ENCODE measurements around the gene ZBTB32. TPM values are rescaled to one million over a fixed set of nuclear protein-coding genes. Genes with fewer than 3 reads are reported as not detected.

ZBTB32 gene
- total RNA-seq, 3 donors from 2014 or later = 0.33 TPM; not detected in 2

GRCh38 chr19:35753634-35754369, 49.4 kb downstream of the ZBTB32 start:
- no peaks in the 10 kb centered on the region for H3K27me3 ChIP-seq
- peak overlapping the region; percentile 98 for H3K27ac ChIP-seq
- H3K4me3 ChIP-seq = no peak overlapping the region
- H3K9me3 ChIP-seq = no peaks in the 10 kb centered on the region
- no peak for DNase-seq (ENCODE audit: low spot score in 2 of 2)
- peaks cover 4% of the 10 kb centered on the region for H3K36me3 ChIP-seq
- intact Hi-C loops (cut with DNase I; ENCODE audit: low total_unique reads) = no loop called here
- H3K4me1 ChIP-seq = peaks cover 2 to 8% of the 10 kb centered on the region in 2 donors
- no peak for TF ChIP-seq CTCF (IDR thresholded peaks at IDR 0.05)

DNA sequence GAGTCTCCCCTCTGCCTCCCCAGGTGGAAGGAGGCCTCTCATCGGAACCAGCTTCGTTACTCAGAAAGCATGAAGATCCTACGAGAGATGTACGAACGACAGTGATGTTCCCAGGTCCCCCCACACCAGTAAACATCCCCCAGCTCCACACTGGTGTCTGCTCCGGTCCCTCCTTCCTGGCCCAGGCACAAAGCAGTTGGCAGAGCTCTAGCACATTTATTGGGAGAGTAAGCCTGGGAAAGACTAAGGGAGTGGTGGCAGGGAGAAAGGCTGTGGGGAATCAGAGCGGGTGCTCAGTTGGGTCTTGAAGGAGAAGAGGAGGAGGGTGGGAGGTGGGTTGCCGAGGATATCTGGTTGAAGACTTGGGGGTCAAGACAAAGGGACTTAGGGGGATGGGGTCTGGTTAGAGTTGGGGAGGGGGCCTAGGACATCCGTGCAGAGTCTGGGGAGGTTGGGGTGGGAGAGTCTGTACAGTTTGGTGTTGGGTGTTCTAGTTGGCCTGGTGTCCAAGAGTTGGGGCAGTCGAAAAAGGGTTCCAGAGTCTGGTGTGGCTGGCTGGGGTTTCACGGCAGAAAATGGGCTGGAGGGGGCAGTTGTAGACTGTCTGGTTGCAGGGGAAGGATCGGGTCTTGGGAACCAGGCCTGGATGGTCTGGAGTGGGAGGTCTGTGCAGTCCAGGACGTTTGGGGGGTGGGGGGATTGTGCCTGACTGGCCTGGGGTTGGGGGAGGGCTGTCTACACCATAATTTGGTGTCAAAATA, 50.2 kb downstream of the ZBTB32 start:
- Histone ChIP-seq H3K4me3 (peak overlapping the region in 2 of 3 donors; percentile 79 to 92), H3K27ac (peak overlapping the region; percentile 98), H3K9me3 (no peaks in the 10 kb centered on the region), H3K27me3 (no peaks in the 10 kb centered on the region), H3K4me1 (peaks cover 2 to 8% of the 10 kb centered on the region in 2 donors), H3K36me3 (peaks cover 4% of the 10 kb centered on the region)
- TF ChIP-seq POLR2AphosphoS5 (IDR thresholded peaks at IDR 0.05) (no peak), CTCF (IDR thresholded peaks at IDR 0.05) (no peak), POLR2A (IDR thresholded peaks at IDR 0.05) (no peak)
- DNase-seq (ENCODE audit: low spot score in 2 of 2) = no peak
- intact Hi-C loops (cut with DNase I; ENCODE audit: low total_unique reads) = no loop called here

DNA sequence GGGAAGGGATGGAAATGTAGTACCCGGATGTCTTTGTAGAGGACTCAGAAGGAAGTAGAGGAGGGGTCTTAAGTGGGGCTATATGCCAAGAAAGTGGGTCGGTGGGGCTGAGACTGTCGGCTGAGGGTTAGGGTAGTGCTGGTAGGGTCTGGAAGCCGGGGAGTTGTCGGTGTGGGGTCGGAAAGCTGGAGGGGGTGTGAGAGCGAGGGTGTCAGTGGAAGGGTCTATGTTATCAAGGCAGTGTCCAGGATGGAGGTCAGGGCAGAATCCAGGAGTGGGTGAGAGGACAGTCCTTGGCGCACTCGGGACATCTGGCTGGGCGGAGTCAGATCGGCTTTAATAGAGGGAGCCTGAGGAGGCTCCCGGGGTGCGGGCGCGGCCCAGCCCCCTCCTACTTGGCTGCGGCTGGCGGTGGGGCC, 50.8 kb downstream of the ZBTB32 start:
- TF ChIP-seq CTCF (IDR thresholded peaks at IDR 0.05) = no peak
- TF ChIP-seq POLR2A (IDR thresholded peaks at IDR 0.05) = no peak
- TF ChIP-seq POLR2AphosphoS5 (IDR thresholded peaks at IDR 0.05) = no peak
- H3K4me3 ChIP-seq = peak overlapping the region; percentile 76 to 92 (median 79)
- intact Hi-C loops (cut with DNase I; ENCODE audit: low total_unique reads) = no loop called here
- peak overlapping the region; percentile 98 for H3K27ac ChIP-seq
- H3K9me3 ChIP-seq = no peaks in the 10 kb centered on the region
- no peaks in the 10 kb centered on the region for H3K27me3 ChIP-seq
- DNase-seq (ENCODE audit: low spot score in 2 of 2) = no peak
- peaks cover 4% of the 10 kb centered on the region for H3K36me3 ChIP-seq
- H3K4me1 ChIP-seq = peaks cover 2 to 8% of the 10 kb centered on the region in 2 donors

GRCh38 chr19:35755550-35756376, 51.4 kb downstream of the ZBTB32 start:
- Histone ChIP-seq H3K4me1 (peaks cover 0 to 8% of the 10 kb centered on the region in 2 donors), H3K4me3 (peak overlapping the region; percentile 76 to 92 (median 79)), H3K36me3 (peaks cover 4% of the 10 kb centered on the region), H3K9me3 (no peaks in the 10 kb centered on the region), H3K27ac (peak overlapping the region; percentile 98), H3K27me3 (no peaks in the 10 kb centered on the region)
- intact Hi-C loops (cut with DNase I; ENCODE audit: low total_unique reads) = no loop called here
- TF ChIP-seq POLR2AphosphoS5 (IDR thresholded peaks at IDR 0.05) (peak; percentile 14 to 55 (median 44)), POLR2A (IDR thresholded peaks at IDR 0.05) (no peak)
- DNase-seq (ENCODE audit: low spot score in 2 of 2) = peak; percentile 60 to 80

DNA sequence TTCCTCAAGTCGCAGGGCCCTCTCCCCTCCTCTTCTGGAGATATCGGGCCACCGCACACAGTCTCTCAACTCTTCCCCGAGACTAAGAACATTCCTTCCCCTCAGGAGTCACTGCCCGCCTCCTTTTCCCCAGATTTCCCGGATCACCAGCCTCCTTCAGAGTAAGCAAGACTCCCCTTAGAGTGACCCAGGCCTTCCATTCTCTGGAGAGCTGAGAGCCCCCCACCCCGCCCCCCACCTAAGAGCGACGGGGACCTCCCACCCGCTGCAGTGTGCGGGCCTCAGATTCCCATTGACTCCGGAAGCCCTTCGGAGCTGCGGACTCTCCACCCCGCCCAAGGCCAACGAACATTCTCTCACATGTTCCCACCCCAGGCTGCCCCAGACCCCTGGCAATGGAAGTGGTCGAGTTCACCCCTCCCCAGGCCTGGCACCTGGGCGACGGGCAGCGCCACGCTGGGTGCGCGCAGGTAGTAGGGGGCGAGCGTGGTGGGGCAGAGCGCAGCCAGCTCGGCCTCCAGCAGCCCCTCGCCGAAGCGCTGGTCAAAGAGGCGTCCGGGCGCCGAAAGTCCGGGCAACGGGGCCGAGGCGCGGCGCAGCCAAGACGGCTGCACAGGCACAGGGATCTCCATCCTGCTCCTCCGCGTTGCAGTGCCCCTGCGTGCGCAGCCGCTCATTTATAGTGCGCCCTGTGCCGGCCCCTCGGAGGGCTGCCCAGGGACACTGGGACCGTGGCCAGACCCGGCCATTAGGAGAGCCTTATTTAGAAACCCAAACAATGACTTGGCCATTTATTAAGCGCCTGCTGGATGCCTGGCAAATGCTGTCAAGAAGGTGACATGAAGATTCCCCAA, 52.2 kb downstream of the ZBTB32 start, which contains the start of gene HSPB6:
TSS of gene HSPB6 (minus strand) at position 653 of the 854 bp plus-strand sequence. CDS start at position 632, 21 bp downstream.
- peaks cover 4% of the 10 kb centered on the region for H3K36me3 ChIP-seq
- H3K27me3 ChIP-seq = no peaks in the 10 kb centered on the region
- peak within 1 kb of the TSS; percentile 76 to 92 (median 79) for H3K4me3 ChIP-seq
- peaks cover 0 to 8% of the 10 kb centered on the region in 2 donors for H3K4me1 ChIP-seq
- peak; percentile 35 for TF ChIP-seq POLR2A (IDR thresholded peaks at IDR 0.05)
- TF ChIP-seq POLR2AphosphoS5 (IDR thresholded peaks at IDR 0.05) = peak in 2 of 3 donors; percentile 53 to 55
- no peak for TF ChIP-seq CTCF (IDR thresholded peaks at IDR 0.05)
- H3K9me3 ChIP-seq = no peaks in the 10 kb centered on the region
- intact Hi-C loops (cut with DNase I; ENCODE audit: low total_unique reads) = no loop called here
- peak within 1 kb of the TSS; percentile 98 for H3K27ac ChIP-seq
- DNase-seq (ENCODE audit: low spot score in 2 of 2) = no peak

All from breast epithelium (tissue), 4 donors.